ENCODE data around the gene PIK3CB. TPM values are rescaled to one million over a fixed set of nuclear protein-coding genes. Genes with fewer than 3 reads are reported as not detected.
"Not testable (repeated sequence)": the region's sequence is repeated elsewhere in the genome, so short reads cannot be mapped to it uniquely, and the experiment has no call there.

Gene PIK3CB
- total and polyA plus RNA-seq, 4 donors = 4.7 to 15.9 (median 11.1) TPM

DNA sequence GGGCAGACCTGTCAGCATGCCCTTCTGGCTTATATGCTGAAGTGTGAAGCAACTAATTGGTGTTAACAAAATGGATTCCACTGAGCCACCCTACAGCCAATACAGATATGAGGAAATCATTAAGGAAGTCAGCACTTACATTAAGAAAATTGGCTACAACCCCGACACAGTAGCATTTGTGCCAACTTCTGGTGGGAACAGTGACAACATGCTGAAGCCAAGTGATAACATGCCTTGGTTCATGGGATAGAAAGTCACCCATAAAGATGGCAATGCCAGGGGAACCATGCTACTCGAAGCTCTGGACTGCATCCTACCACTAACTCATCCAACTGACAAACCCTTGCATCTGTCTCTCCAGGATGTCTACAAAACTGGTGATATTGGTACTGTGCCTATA is 9.4 kb downstream of the PIK3CB start:
- no peaks in the 10 kb centered on the region for H3K27me3 ChIP-seq (ENCODE audit: control insufficient read depth in 4 of 4, insufficient read depth in 4 of 4, low read length in 3 of 4)
- H3K4me3 ChIP-seq (ENCODE audit: low read depth in 1 of 3, low read length in 3 of 3) = no peak overlapping the region
- H3K27ac ChIP-seq (ENCODE audit: low read depth in 1 of 2, low read length in 2 of 2) = no peak overlapping the region
- TF ChIP-seq, protein P1, sequence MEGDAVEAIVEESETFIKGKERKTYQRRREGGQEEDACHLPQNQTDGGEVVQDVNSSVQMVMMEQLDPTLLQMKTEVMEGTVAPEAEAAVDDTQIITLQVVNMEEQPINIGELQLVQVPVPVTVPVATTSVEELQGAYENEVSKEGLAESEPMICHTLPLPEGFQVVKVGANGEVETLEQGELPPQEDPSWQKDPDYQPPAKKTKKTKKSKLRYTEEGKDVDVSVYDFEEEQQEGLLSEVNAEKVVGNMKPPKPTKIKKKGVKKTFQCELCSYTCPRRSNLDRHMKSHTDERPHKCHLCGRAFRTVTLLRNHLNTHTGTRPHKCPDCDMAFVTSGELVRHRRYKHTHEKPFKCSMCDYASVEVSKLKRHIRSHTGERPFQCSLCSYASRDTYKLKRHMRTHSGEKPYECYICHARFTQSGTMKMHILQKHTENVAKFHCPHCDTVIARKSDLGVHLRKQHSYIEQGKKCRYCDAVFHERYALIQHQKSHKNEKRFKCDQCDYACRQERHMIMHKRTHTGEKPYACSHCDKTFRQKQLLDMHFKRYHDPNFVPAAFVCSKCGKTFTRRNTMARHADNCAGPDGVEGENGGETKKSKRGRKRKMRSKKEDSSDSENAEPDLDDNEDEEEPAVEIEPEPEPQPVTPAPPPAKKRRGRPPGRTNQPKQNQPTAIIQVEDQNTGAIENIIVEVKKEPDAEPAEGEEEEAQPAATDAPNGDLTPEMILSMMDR (IDR thresholded peaks at IDR 0.05; ENCODE audit: low read depth, low read length, missing input control) = no peak
- no peak for DNase-seq (ENCODE audit: low spot score)
- H3K4me1 ChIP-seq (ENCODE audit: control insufficient read depth in 4 of 4, insufficient read depth in 4 of 4, low read length in 3 of 4) = peaks cover 0 to 4% (median 0%) of the 10 kb centered on the region in 4 donors
- peaks cover 0 to 5% (median 0%) of the 10 kb centered on the region in 4 donors for H3K36me3 ChIP-seq (ENCODE audit: control insufficient read depth in 4 of 4, insufficient read depth in 3 of 4, low read depth in 1 of 4, low read length in 3 of 4)
- H3K9me3 ChIP-seq (ENCODE audit: control insufficient read depth in 4 of 4, low read length in 3 of 4) = no peaks in the 10 kb centered on the region
- no peak overlapping the region for H3K9ac ChIP-seq (ENCODE audit: low read depth in 1 of 2, low read length in 2 of 2)
- 83% methylated on average over 2 of the region's 2 CpGs for WGBS

DNA sequence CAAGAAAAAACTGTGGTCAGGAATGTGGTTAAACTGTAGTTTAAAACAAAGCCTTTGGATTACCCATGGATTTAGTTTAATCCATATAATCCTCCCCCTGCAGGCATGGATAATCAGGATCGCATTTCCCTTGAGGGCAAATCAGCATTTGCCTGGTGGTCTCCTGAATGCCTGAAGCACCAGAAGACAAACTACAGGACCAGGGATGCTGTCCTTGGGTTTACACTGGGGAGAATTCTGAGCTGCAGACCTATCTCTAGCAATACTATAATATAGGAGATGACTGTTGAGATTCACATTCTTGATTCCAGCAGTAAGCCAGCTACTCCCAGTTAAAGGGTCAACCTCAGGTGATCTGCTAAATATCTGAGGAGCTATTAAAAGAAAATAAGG is 10.6 kb downstream of the PIK3CB start:
- WGBS = 94% methylated on average over 1 of the region's 1 CpG
- peaks cover 0 to 9% (median 0%) of the 10 kb centered on the region in 4 donors for H3K4me1 ChIP-seq (ENCODE audit: control insufficient read depth in 4 of 4, insufficient read depth in 4 of 4, low read length in 3 of 4)
- peaks cover 0 to 5% (median 0%) of the 10 kb centered on the region in 4 donors for H3K36me3 ChIP-seq (ENCODE audit: control insufficient read depth in 4 of 4, insufficient read depth in 3 of 4, low read depth in 1 of 4, low read length in 3 of 4)
- TF ChIP-seq SP1 (IDR thresholded peaks at IDR 0.05) (no peak), EGR1 (IDR thresholded peaks at IDR 0.05; ENCODE audit: low read depth in 2 of 2) (no peak), JUND (IDR thresholded peaks at IDR 0.05) (no peak), TAF1 (conservative IDR thresholded peaks at IDR 0.05) (no peak), HNF4G (IDR thresholded peaks at IDR 0.05) (no peak), FOXA1 (IDR thresholded peaks at IDR 0.05) (no peak), YY1 (IDR thresholded peaks at IDR 0.05) (no peak)
- TF ChIP-seq, protein P2, sequence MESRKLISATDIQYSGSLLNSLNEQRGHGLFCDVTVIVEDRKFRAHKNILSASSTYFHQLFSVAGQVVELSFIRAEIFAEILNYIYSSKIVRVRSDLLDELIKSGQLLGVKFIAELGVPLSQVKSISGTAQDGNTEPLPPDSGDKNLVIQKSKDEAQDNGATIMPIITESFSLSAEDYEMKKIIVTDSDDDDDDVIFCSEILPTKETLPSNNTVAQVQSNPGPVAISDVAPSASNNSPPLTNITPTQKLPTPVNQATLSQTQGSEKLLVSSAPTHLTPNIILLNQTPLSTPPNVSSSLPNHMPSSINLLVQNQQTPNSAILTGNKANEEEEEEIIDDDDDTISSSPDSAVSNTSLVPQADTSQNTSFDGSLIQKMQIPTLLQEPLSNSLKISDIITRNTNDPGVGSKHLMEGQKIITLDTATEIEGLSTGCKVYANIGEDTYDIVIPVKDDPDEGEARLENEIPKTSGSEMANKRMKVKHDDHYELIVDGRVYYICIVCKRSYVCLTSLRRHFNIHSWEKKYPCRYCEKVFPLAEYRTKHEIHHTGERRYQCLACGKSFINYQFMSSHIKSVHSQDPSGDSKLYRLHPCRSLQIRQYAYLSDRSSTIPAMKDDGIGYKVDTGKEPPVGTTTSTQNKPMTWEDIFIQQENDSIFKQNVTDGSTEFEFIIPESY (IDR thresholded peaks at IDR 0.05) = no peak
- no peak for DNase-seq (ENCODE audit: low spot score)
- no peak overlapping the region for H3K4me3 ChIP-seq (ENCODE audit: low read depth in 1 of 3, low read length in 3 of 3)
- no peak overlapping the region for H3K27ac ChIP-seq (ENCODE audit: low read depth in 1 of 2, low read length in 2 of 2)
- H3K9ac ChIP-seq (ENCODE audit: low read depth in 1 of 2, low read length in 2 of 2) = no peak overlapping the region
- no peaks in the 10 kb centered on the region for H3K27me3 ChIP-seq (ENCODE audit: control insufficient read depth in 4 of 4, insufficient read depth in 4 of 4, low read length in 3 of 4)
- no peaks in the 10 kb centered on the region for H3K9me3 ChIP-seq (ENCODE audit: control insufficient read depth in 4 of 4, low read length in 3 of 4)

DNA sequence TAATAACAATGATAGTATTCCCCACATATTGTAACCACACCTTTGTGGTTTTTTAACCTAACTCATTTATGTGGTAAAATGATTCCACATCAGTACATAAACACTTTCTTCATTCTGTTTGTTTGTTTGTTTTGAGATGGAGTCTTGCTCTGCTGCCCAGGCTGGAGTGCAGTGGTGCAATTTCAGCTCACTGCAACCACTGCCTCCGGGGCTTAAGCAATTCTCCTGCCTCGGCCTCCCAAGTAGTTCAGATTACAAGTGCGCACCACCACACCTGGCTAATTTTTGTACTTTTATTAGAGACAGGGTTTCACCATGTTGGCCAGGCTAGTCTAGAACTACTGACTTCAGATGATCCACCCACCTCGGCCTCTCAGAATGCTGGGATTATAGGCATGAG is 14.3 kb downstream of the PIK3CB start:
- not testable (repeated sequence) for H3K4me3 ChIP-seq (ENCODE audit: low read depth in 1 of 3, low read length in 3 of 3); H3K27ac ChIP-seq (ENCODE audit: low read depth in 1 of 2, low read length in 2 of 2); H3K27me3 ChIP-seq (ENCODE audit: control insufficient read depth in 4 of 4, insufficient read depth in 4 of 4, low read length in 3 of 4); H3K9me3 ChIP-seq (ENCODE audit: control insufficient read depth in 4 of 4, low read length in 3 of 4); H3K9ac ChIP-seq (ENCODE audit: low read depth in 1 of 2, low read length in 2 of 2); H3K36me3 ChIP-seq (ENCODE audit: control insufficient read depth in 4 of 4, insufficient read depth in 3 of 4, low read depth in 1 of 4, low read length in 3 of 4); DNase-seq (ENCODE audit: low spot score); H3K4me1 ChIP-seq (ENCODE audit: control insufficient read depth in 4 of 4, insufficient read depth in 4 of 4, low read length in 3 of 4)
- WGBS = 95% methylated on average over 4 of the region's 4 CpGs

DNA sequence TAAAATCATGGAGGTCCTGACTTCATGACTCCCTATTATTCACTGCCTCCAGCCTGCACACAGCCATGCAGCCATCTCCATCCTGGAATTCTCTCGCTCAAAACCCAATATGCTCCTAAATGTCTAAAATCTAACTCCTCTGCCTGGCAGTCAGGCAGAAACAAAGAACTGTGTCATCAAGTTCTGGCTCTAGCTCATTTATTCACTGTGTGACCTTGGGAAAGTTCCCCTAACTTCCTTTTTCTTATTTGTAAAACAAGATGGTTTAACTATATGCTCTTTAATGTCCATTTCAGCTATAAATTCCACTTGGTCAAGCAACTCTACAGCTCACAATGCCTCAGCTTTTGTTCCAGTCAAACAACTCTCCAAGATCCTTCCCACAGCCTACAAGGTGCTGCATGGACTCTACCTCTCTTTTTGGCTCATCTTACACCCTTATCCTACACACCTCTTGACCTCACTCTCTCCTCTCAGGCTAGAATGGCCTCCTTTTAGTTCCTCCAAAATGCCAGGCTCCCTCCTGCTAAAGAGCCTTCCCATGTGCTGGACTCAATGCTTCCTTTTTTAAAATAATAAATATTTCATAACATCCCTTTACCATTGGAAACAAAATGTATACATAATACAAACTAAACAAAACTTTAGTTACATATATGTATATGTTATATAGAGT is 16.4 kb downstream of the PIK3CB start:
- WGBS = 92% methylated on average over 1 of the region's 1 CpG
- Histone ChIP-seq H3K9ac (ENCODE audit: low read depth in 1 of 2, low read length in 2 of 2) (no peak overlapping the region), H3K27ac (ENCODE audit: low read depth in 1 of 2, low read length in 2 of 2) (no peak overlapping the region), H3K27me3 (ENCODE audit: control insufficient read depth in 4 of 4, insufficient read depth in 4 of 4, low read length in 3 of 4) (no peaks in the 10 kb centered on the region), H3K9me3 (ENCODE audit: control insufficient read depth in 4 of 4, low read length in 3 of 4) (no peaks in the 10 kb centered on the region), H3K36me3 (ENCODE audit: control insufficient read depth in 4 of 4, insufficient read depth in 3 of 4, low read depth in 1 of 4, low read length in 3 of 4) (no peaks in the 10 kb centered on the region), H3K4me3 (ENCODE audit: low read depth in 1 of 3, low read length in 3 of 3) (no peak overlapping the region), H3K4me1 (ENCODE audit: control insufficient read depth in 4 of 4, insufficient read depth in 4 of 4, low read length in 3 of 4) (peaks cover 0 to 7% (median 0%) of the 10 kb centered on the region in 4 donors)
- TF ChIP-seq, protein P2 (IDR thresholded peaks at IDR 0.05) = no peak
- TF ChIP-seq FOXA2 (IDR thresholded peaks at IDR 0.05) (no peak), GABPA (IDR thresholded peaks at IDR 0.05 in 1 of 2, conservative IDR thresholded peaks at IDR 0.05 in 1 of 2) (no peak), SP1 (IDR thresholded peaks at IDR 0.05) (no peak), HNF4A (conservative IDR thresholded peaks at IDR 0.05) (no peak)
- TF ChIP-seq, protein P3, sequence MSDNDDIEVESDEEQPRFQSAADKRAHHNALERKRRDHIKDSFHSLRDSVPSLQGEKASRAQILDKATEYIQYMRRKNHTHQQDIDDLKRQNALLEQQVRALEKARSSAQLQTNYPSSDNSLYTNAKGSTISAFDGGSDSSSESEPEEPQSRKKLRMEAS (IDR thresholded peaks at IDR 0.05) = no peak
- DNase-seq (ENCODE audit: low spot score) = no peak

Measured in liver (tissue), 9 donors.